Fibroblast of villous mesenchyme (primary cell): ENCODE data around the gene PCNX2. TPM values are rescaled to one million over a fixed set of nuclear protein-coding genes. Genes with fewer than 3 reads are reported as not detected.

ENCODE experiments used
- DNase-seq: peaks from one replicate; pipeline ENCODE4 v3.0.0-alpha.2; 2010; ENCODE audit warnings: low read depth
- H3K4me3 ChIP-seq: 2 replicates; pipeline ENCODE4 v1.5.1; 2011; ENCODE audit warnings: low read depth, mild to moderate bottlenecking, low read length
- total RNA-seq: library from RNA; depleted of rRNA; stranded (reverse); fragments of >200 nt; gene quantifications from 2 replicates; pipeline ENCODE4 v1.2.3, GENCODE V29; 2012
- TF ChIP-seq, protein P1 (sequence below): IDR thresholded peaks from 2 replicates; pipeline ENCODE4 v1.5.1; 2012; ENCODE audit warnings: low read depth, mild to moderate bottlenecking, low read length; ENCODE audit not compliant: insufficient read depth

The PCNX2 gene
- total RNA-seq, 1 donor, result 38.4 TPM

DNA sequence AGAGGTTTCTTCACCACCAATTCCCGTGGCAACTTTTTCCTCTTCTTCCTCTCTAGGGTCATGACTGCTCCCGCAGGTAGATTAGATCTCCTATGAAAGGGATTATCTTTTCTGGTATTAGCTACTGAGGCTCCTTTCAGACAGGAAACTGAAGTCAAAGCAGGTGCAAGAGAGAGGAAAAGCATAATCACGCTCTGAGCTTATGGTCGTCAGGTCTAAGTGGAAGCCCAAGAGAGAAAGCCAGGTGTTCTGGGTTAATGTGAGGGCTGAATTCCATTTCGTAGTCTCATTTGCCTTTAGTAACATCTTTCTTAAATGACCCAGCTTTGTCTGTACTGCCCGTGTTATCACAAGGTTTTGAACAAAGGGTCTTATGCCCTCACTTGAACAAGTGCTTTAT, 23.7 kb upstream of the PCNX2 start:
- TF ChIP-seq, protein P1, sequence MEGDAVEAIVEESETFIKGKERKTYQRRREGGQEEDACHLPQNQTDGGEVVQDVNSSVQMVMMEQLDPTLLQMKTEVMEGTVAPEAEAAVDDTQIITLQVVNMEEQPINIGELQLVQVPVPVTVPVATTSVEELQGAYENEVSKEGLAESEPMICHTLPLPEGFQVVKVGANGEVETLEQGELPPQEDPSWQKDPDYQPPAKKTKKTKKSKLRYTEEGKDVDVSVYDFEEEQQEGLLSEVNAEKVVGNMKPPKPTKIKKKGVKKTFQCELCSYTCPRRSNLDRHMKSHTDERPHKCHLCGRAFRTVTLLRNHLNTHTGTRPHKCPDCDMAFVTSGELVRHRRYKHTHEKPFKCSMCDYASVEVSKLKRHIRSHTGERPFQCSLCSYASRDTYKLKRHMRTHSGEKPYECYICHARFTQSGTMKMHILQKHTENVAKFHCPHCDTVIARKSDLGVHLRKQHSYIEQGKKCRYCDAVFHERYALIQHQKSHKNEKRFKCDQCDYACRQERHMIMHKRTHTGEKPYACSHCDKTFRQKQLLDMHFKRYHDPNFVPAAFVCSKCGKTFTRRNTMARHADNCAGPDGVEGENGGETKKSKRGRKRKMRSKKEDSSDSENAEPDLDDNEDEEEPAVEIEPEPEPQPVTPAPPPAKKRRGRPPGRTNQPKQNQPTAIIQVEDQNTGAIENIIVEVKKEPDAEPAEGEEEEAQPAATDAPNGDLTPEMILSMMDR, result no peak
- H3K4me3 ChIP-seq, result no peak overlapping the region
- no peak for DNase-seq

DNA sequence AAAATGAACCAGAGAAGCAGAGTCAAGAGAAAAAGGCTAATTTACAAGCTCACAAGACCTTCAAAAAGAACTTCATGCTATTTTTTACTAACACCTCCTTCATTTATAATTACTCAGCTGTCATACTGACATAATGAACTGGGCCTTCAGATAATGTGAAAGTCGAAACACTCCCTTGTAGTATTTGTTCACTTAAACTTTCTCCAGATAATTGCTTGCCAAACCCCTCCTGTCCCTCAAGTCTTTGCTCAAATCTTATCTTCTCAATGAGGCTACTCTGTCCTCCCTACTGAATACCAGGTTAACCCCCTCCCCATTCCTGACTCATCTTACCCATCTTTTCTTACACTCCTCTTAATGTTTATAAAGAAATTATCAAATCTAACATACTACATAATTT, 20.9 kb upstream of the PCNX2 start:
- H3K4me3 ChIP-seq, result no peak overlapping the region
- TF ChIP-seq, protein P1, result no peak
- DNase-seq, result no peak

DNA sequence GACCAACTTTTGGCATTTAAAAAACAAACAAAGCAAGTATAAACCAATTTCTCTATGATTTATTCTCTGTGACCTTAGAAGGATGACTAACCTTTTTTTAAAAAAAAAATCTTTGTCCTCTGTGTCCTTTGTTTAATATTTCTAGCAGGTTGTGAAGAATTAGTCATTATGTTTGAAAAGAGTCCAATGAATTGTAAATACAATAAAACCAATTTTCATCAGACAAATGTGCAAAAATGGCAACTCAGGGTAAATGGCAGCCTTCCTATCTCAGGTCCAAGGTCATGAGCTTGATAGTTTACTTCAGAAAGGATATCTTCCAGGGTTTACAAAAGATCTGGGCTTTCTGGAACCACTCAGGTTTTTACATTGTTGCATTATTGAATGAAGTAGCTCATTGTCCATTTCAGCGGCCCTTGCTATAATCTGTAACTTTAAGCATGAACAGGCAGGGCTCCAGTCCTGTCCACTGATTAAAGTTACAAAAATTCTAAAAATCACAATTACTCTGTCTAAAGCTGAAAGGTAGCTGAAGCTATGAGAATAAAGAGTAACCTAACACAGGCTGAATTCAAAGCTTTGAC, 20.3 kb upstream of the PCNX2 start:
- no peak for DNase-seq
- H3K4me3 ChIP-seq, result no peak overlapping the region
- TF ChIP-seq, protein P1, result no peak

DNA sequence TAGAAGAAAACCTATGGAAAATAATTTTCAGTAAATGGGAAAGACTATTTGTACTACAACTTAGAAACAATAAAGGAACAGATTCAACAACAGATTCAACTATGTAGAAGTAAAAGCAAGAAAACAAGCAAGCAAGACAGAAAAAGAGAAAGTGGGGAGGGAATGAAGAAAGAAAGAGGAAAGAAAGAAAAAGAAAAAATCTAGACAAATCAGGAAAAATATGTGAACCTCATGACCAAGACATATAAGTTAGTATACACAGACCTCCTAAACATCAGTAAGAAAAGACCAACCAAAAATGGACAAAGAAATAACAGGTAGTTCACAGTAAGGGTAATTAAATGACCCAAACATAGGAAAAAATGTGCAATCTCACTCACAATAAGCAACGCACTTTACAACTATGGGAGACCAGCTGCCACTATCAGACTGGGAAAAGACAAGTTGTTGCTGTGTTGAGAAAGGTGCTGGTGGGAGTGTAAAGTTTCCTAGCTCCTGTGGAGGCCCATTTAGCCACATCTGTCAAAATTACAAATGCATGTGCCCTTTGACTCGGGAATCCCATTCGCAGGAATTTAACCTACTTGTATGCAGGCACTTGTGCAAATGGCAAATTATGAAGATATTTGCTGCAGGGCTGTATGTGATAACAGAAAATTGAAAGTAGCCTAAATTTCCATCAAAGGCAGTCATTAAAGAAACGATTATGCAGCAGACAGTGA, 18.1 kb upstream of the PCNX2 start:
- no peak overlapping the region for H3K4me3 ChIP-seq
- TF ChIP-seq, protein P1, result no peak
- no peak for DNase-seq

DNA sequence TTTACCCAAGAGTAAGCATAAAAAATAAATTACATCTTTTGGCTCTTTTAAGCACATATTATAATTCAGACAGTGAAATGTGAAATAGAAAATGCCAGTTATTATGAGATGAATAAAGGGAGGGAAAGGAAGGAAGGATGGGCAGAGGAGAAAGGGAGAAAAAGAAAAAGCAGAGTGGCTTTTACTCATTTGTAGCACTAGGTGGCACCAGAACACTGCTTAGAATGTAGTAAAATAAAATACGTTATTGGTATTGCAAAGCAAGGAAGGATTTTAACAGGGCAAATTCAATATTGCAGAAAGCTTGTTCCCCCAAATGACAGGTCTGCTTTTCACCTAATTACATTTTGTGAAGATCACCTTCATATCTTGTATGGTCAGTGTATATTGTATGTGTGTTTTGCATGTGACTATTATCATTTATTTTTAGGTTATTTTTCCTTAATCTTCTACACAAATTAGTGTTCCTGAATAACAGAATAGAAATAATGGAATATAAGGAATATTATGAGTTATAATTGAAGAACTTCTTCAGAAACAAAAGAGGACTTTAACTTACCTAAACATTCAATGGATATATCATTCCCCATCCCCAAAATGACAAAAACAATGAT, 9.1 kb upstream of the PCNX2 start:
- TF ChIP-seq, protein P1, result peak; percentile 79
- DNase-seq, result peak; percentile 34
- no peak overlapping the region for H3K4me3 ChIP-seq

DNA sequence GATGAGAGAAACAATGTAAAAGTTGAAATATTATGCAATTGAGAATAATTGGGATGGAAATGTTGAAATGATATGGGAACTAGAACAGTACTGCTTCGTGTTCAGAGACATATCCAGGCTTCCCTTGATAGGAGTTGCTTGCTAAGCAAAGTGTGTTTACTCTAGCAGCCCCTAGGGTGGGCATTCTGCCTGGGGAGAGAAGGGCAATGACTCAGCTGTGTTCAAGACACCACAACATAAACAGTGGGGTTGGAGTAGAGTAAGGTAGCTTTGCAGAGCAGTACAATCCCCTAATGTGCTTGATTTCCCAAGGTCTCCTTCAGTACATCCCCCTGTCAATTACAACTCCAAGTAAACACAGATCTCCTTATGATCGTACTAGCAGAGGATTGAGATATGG, 4.8 kb upstream of the PCNX2 start:
- no peak overlapping the region for H3K4me3 ChIP-seq
- TF ChIP-seq, protein P1, result no peak
- peak; percentile 47 for DNase-seq

DNA sequence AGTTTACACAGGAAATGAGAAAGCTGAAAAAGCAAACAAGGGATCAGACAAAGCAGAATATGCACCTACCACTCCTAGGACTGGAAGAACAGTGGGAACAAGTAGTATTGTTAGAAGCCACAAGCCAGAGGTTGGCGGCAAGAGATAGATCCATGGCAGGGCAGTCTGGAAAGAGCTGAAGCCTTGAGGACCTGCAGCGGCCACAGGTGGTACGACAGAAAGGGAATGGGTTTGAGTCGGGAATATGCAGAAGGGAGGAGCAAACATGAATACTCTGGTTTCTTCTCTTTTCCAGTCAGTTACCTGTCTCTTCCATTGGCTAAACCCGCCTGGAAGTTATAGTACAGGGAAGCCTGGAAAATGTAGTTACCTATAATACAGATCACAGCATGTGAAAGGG, 3.9 kb upstream of the PCNX2 start:
- no peak for DNase-seq
- no peak overlapping the region for H3K4me3 ChIP-seq
- TF ChIP-seq, protein P1, result no peak
